ENCODE results near the gene LRP1B. TPM values are rescaled to one million over a fixed set of nuclear protein-coding genes. Genes with fewer than 3 reads are reported as not detected.

Gene LRP1B
- total RNA-seq, 2 experiments from 2014 or later = not detected

DNA sequence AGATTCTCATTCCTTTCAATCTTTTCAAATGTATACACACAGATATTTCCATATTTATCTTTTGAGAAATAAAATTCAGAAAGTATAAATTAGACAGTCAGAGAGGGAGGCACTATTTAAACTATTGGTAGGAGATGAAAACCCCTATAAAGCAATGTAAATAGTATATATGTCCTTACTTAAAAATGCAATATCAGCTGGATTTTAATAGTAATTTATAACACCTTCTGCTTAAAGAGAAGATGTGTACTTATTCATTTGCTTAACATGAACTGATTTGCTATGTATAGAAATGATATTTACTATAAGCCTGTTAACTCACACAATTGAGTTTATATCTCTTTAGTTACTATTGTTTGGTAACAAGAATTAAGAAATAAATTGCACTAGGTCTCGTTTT, 163.3 kb downstream of the LRP1B start:
- ChIA-PET POLR2A (no interaction called here), CTCF (no interaction called here)
- intact Hi-C loops (cut with micrococcal nuclease) = no loop called here
- Mint-ChIP-seq H3K4me1 (ENCODE audit: low read depth) (no peaks in the 10 kb centered on the region), H3K36me3 (no peaks in the 10 kb centered on the region), H3K27me3 (no peaks in the 10 kb centered on the region), H3K4me3 (no peak overlapping the region), H3K9me3 (peaks cover 7% of the 10 kb centered on the region), H3K27ac (no peak overlapping the region)
- DNase-seq = no peak

DNA sequence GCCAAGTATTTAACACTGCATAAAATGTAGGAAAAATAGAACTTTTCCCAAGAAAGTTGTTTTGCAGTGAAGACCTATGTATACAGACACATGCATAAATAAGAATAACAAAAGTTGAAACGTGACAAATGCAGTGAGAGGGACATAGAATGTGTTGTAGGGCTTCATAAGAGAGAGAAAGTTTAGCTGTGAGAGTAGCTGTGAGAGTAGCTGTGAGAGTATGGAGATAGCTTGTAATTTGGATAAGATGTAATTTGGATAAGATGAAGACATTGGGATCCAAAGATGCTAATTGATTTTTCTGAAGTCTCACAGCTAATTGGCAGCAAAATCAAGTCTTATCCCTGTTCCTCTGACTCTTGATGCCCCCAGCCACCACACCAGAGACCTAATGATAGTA, 170.9 kb downstream of the LRP1B start:
- Mint-ChIP-seq H3K4me1 (ENCODE audit: low read depth) (no peaks in the 10 kb centered on the region), H3K4me3 (no peak overlapping the region), H3K27ac (no peak overlapping the region), H3K36me3 (no peaks in the 10 kb centered on the region), H3K27me3 (no peaks in the 10 kb centered on the region), H3K9me3 (peaks cover 2% of the 10 kb centered on the region)
- intact Hi-C loops (cut with micrococcal nuclease) = no loop called here
- ChIA-PET POLR2A (no interaction called here), CTCF (no interaction called here)
- no peak for DNase-seq

DNA sequence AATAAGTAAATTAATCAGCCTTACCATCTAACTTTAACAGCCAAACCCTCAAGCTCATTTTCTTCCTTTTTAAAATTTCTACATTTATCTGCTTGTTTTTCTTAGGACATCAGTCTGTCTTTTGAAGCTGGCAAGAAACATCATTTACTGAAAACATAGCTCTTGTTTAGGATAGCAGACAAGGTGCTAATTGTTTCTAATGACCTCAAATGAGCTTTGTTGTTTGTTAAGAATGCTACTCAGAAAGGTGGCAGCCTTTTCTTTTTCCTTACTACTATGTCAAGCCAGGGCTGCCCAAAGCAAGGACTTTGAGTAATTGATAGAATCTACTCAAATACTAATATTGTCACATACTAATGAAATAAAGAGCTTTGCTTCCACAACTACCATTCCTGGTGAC, 171.8 kb downstream of the LRP1B start:
- CTCF ChIA-PET = no interaction called here
- POLR2A ChIA-PET = no interaction called here
- Mint-ChIP-seq H3K27me3 (no peaks in the 10 kb centered on the region), H3K36me3 (no peaks in the 10 kb centered on the region), H3K4me1 (ENCODE audit: low read depth) (no peaks in the 10 kb centered on the region), H3K27ac (no peak overlapping the region), H3K9me3 (peaks cover 3% of the 10 kb centered on the region), H3K4me3 (no peak overlapping the region)
- DNase-seq = no peak
- intact Hi-C loops (cut with micrococcal nuclease) = no loop called here

DNA sequence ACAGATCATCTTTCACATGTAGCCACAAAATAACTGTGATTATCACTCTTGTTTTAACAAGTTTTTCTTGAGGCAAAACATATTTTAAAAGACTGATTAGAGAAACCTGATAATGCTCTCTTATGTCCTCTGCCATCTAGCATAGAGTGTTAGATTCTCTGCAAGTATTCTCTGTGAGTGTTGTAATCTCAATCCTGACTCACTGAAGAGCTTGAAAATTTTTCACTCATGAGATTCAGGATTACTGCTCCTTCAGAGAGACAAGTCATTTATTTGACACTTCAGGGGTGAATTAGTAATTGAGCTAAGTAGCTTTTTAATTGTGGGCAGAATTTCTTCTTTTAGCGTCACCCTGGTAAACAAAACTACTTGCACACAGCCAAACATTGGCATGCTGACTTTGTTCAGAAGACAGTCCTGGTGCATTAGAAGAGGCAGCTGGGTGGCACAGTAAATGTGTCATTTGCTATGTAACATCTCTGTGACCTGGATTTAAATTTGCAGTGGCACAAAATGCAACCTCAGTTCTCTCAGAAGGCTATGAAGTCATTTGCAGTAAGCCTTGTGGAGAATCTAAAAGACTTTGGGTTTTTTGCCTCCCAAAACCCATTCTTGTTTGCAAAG, 172.9 kb downstream of the LRP1B start:
- Mint-ChIP-seq H3K27me3 (no peaks in the 10 kb centered on the region), H3K4me1 (ENCODE audit: low read depth) (no peaks in the 10 kb centered on the region), H3K27ac (no peak overlapping the region), H3K4me3 (no peak overlapping the region), H3K9me3 (peaks cover 5% of the 10 kb centered on the region), H3K36me3 (no peaks in the 10 kb centered on the region)
- no peak for DNase-seq
- CTCF ChIA-PET = no interaction called here
- POLR2A ChIA-PET = no interaction called here
- intact Hi-C loops (cut with micrococcal nuclease) = no loop called here

DNA sequence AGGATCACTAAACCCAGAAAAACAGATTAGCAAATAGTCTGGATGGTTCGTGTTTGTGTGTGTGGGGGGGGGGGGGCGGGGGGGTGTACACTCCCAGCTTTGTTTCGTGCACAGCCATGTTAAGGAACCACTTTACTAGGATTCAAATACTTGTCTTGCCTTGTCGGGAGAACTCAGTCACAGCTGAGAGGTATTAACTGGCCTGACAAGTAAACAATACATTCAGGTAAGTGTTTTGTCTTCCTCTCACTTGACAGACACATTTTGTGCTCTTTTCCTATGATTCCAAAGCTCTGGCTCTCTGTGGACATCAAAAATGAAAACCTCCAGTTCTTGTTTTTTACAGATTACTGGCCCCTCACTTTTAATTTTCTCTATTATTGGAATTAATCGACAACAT, 173.5 kb downstream of the LRP1B start:
- H3K27ac Mint-ChIP-seq = no peak overlapping the region
- intact Hi-C loops (cut with micrococcal nuclease) = no loop called here
- H3K36me3 Mint-ChIP-seq = no peaks in the 10 kb centered on the region
- ChIA-PET POLR2A (no interaction called here), CTCF (no interaction called here)
- peaks cover 4% of the 10 kb centered on the region for H3K9me3 Mint-ChIP-seq
- H3K4me1 Mint-ChIP-seq (ENCODE audit: low read depth) = no peaks in the 10 kb centered on the region
- no peak for DNase-seq
- H3K4me3 Mint-ChIP-seq = no peak overlapping the region
- no peaks in the 10 kb centered on the region for H3K27me3 Mint-ChIP-seq

DNA sequence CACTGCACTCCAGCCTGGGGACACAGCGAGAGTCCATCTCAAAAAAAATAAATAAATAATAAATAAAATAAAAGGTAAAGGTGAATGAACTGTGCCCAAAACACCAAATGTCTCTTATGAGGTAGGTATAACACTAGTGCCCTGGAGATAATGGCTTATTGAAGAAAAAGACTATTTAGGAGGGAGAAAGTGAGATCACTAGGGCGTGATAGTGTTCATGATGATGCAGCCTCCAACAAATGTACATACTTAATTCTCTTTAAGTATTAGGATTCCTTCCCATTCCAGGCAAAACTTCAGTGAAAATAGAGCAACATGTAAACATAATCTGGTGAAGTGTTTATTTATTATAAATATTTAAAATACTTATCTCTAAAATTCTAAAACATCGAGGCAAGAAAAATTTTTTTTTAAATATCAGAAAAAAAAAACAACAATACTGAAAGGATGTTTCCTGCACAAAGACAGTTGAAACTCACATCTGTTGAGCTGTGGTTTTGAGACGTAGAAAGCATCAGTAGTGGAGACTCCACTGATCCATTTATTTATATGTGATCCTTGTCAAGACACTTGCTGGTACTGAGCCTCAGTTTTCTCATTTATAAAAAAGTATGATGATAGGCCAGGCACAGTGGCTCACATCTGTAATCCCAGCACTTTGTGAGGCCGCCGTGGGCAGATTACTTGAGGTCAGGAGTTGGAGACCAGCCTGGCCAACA, 183.3 kb downstream of the LRP1B start:
- Mint-ChIP-seq H3K36me3 (no peaks in the 10 kb centered on the region), H3K9me3 (peaks cover 6% of the 10 kb centered on the region), H3K27me3 (no peaks in the 10 kb centered on the region), H3K4me3 (no peak overlapping the region), H3K4me1 (ENCODE audit: low read depth) (no peaks in the 10 kb centered on the region), H3K27ac (no peak overlapping the region)
- intact Hi-C loops (cut with micrococcal nuclease) = no loop called here
- ChIA-PET POLR2A (no interaction called here), CTCF (no interaction called here)
- no peak for DNase-seq

DNA sequence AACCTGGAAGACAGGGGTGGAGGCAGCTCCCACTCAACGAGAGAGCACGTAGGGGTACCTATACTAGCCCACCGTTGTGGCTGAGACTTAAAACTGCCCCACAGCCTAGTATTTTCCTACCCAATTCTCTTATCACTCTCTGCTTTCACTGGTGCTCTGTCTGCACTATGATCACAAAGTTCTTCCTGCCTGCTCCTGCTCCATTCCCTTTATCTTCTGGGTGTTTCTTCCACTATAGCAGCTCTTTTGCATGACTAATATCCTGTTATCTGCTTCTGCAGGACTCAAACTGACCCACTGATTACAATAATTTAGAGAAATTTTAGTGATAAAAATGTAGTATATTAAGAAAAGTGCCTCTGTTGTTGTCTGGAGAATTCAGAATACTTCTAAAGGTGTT, 184.8 kb downstream of the LRP1B start:
- H3K27me3 Mint-ChIP-seq = no peaks in the 10 kb centered on the region
- intact Hi-C loops (cut with micrococcal nuclease) = no loop called here
- H3K4me1 Mint-ChIP-seq (ENCODE audit: low read depth) = no peaks in the 10 kb centered on the region
- ChIA-PET POLR2A (no interaction called here), CTCF (no interaction called here)
- H3K27ac Mint-ChIP-seq = no peak overlapping the region
- no peak for DNase-seq
- H3K4me3 Mint-ChIP-seq = no peak overlapping the region
- no peaks in the 10 kb centered on the region for H3K36me3 Mint-ChIP-seq
- H3K9me3 Mint-ChIP-seq = peaks cover 7% of the 10 kb centered on the region

DNA sequence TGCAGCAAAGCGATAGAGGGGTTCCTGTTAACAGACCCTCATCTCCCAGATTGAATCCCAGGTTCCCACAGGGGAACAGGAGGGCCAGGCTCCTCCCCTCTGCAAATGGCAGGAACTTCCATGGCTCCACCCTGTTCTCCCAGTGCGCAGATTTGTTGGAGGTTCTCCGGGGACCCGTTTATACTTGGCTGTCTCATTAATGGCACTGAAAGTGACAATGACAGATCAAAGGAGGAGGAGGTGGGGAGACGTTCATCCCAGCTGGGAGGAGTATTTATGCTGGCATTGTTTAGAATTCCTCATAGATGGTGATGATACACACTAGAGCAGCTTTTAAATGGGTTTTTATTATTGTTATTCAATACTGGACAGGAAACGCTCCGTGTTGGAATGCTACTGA, 186.9 kb downstream of the LRP1B start:
- no peak for DNase-seq
- ChIA-PET POLR2A (no interaction called here), CTCF (no interaction called here)
- peaks cover 9% of the 10 kb centered on the region for H3K9me3 Mint-ChIP-seq
- intact Hi-C loops (cut with micrococcal nuclease) = no loop called here
- no peaks in the 10 kb centered on the region for H3K27me3 Mint-ChIP-seq
- H3K4me3 Mint-ChIP-seq = no peak overlapping the region
- no peaks in the 10 kb centered on the region for H3K4me1 Mint-ChIP-seq (ENCODE audit: low read depth)
- no peak overlapping the region for H3K27ac Mint-ChIP-seq
- H3K36me3 Mint-ChIP-seq = no peaks in the 10 kb centered on the region

DNA sequence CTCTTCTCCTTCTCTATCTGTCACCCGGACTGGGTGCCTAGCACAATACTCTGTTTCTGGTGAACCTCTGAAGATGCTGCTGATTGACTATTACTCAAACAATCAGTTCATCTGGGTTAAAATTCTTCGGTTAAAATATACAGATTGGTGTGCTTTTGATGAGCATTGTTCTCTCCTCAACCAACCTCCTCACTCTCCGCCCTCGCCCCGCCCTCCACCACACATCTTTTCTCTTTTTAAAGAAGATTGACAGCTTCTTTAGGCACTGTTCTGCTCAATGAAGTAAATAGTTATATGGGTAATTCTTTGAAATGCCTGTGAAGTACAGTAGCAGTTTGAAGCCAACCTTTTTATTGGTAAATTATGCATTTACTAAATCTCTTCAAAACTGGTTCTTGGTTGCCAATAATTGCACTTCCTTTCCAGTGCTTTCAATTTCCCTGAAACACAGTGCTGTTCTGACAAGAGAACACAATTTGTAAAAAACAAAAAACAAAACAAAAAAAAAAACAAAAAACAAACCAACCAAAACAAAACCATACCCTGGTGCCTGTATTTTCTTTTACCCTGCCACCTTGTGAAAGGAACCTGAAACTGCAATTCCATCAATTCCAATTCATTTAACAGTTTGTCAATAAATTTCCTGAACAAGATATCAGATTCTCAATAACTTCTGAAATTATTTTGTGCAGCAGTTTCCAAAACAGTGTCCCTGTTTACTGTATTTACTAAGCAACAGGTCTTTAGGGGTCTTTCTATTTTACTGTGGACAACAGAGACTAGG, 188.6 kb downstream of the LRP1B start:
- Mint-ChIP-seq H3K27me3 (no peaks in the 10 kb centered on the region), H3K4me1 (ENCODE audit: low read depth) (no peaks in the 10 kb centered on the region), H3K27ac (no peak overlapping the region), H3K9me3 (peaks cover 12% of the 10 kb centered on the region), H3K4me3 (no peak overlapping the region), H3K36me3 (no peaks in the 10 kb centered on the region)
- intact Hi-C loops (cut with micrococcal nuclease) = no loop called here
- no peak for DNase-seq
- CTCF ChIA-PET = no interaction called here
- POLR2A ChIA-PET = no interaction called here

DNA sequence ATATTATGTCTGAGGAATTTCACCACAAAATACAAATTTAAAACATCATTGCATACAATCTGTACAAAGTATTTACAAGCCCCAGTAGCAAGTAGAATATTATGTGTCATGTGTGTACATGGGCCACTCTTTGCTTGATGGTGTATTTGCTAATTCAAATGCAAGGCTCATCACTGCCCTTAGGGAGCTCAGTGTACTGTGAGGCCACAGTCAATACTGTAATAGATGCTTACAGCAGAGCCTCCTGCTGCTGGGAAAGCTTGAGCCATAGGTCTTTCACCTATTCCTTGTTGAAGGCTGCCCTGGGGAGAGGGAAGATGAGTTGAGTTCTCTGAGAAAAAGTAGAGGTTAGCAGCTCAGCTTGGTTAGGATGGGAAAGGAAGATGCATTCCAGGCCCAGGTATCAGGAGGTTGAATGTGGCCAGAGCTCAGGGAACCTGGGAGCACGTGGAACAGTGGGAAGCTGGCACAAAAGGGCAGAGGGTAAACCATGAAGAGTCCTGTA, 189.6 kb downstream of the LRP1B start:
- Mint-ChIP-seq H3K36me3 (no peaks in the 10 kb centered on the region), H3K27ac (no peak overlapping the region), H3K9me3 (peaks cover 12% of the 10 kb centered on the region), H3K4me1 (ENCODE audit: low read depth) (no peaks in the 10 kb centered on the region), H3K27me3 (no peaks in the 10 kb centered on the region), H3K4me3 (no peak overlapping the region)
- CTCF ChIA-PET = no interaction called here
- no peak for DNase-seq
- intact Hi-C loops (cut with micrococcal nuclease) = no loop called here
- POLR2A ChIA-PET = no interaction called here

DNA sequence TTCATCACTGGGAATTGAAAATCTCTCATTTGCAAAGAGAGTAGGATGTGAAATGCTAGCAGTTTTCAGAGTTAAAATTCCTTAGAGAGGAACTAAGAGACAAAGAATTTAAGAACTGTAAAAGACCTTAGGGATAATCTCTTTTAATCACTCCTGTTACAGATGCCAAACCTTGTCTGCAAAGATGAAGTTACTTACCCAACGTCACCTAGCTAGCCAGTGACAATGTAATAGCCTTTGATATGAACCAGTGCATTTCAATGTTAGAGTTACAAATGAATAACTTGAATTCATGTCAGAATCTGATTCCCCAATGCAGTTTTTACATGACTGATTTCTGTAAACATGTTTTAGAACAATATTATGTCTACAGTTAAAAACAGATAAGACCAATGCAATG, 190.1 kb downstream of the LRP1B start:
- POLR2A ChIA-PET = no interaction called here
- intact Hi-C loops (cut with micrococcal nuclease) = no loop called here
- no peak for DNase-seq
- no peak overlapping the region for H3K27ac Mint-ChIP-seq
- H3K9me3 Mint-ChIP-seq = peaks cover 12% of the 10 kb centered on the region
- CTCF ChIA-PET = no interaction called here
- H3K4me1 Mint-ChIP-seq (ENCODE audit: low read depth) = no peaks in the 10 kb centered on the region
- H3K27me3 Mint-ChIP-seq = no peaks in the 10 kb centered on the region
- H3K4me3 Mint-ChIP-seq = no peak overlapping the region
- H3K36me3 Mint-ChIP-seq = no peaks in the 10 kb centered on the region

DNA sequence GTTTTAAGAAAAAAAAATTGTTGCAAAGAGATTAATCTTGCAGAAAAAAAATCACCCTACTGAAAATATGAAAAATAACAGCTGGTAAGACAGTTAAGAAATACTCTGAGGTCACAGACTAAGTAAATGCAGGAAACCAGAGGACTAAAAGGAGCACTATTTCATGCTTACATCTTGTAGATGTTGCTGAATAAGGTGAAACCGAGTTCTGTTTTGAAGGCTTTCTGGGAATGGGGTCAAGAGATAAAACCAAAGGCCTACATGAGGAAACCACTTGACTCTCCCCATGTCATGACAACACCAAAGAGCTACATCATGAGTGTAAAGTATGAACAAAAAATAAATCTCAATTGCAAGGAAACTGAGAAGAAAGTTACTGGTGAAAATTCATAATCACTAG, 197.6 kb downstream of the LRP1B start:
- ChIA-PET CTCF (no interaction called here), POLR2A (no interaction called here)
- Mint-ChIP-seq H3K4me1 (ENCODE audit: low read depth) (no peaks in the 10 kb centered on the region), H3K9me3 (peaks cover 12% of the 10 kb centered on the region), H3K27ac (no peak overlapping the region), H3K36me3 (no peaks in the 10 kb centered on the region), H3K4me3 (no peak overlapping the region), H3K27me3 (no peaks in the 10 kb centered on the region)
- DNase-seq = no peak
- intact Hi-C loops (cut with micrococcal nuclease) = no loop called here

DNA sequence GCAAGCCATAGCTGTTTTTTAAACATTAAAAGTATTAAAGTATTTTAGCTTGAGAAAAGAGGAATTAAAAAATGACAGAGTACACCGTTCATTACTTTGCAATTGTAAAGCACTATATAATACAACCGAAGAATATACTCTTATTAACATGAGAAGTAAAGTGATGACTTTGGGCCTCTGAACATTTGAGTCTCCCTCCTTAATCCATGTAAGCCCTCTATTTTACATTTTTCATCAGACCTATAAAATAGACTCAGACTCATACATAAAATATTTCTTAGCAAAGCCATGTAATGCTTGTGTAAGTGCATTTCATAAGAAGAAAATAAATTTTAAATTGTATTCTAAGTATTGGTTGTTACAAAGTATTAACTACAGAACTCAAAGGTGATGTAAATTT, 198.6 kb downstream of the LRP1B start:
- CTCF ChIA-PET = no interaction called here
- intact Hi-C loops (cut with micrococcal nuclease) = no loop called here

More for the DNA sequence above, 198.6 kb downstream of the LRP1B start:
- no peaks in the 10 kb centered on the region for H3K36me3 Mint-ChIP-seq
- H3K9me3 Mint-ChIP-seq = peaks cover 7% of the 10 kb centered on the region
- no peak overlapping the region for H3K27ac Mint-ChIP-seq
- no peaks in the 10 kb centered on the region for H3K27me3 Mint-ChIP-seq
- H3K4me3 Mint-ChIP-seq = no peak overlapping the region
- no peak for DNase-seq
- H3K4me1 Mint-ChIP-seq (ENCODE audit: low read depth) = no peaks in the 10 kb centered on the region
- POLR2A ChIA-PET = no interaction called here

Data from activated CD4-positive, alpha-beta memory T cell treated with anti-CD3 and anti-CD28 coated beads for 36 hours (primary cell).